ENCODE measurements around the gene MRPL10. TPM values are rescaled to one million over a fixed set of nuclear protein-coding genes. Genes with fewer than 3 reads are reported as not detected.
A peak's percentile ranks its signal among the peaks of the same experiment; 100 is the strongest.

The MRPL10 gene
- polyA plus RNA-seq, 2 of the 4 experiments (the other 2 are of a cell fraction): 62.8 to 97.7 TPM

DNA sequence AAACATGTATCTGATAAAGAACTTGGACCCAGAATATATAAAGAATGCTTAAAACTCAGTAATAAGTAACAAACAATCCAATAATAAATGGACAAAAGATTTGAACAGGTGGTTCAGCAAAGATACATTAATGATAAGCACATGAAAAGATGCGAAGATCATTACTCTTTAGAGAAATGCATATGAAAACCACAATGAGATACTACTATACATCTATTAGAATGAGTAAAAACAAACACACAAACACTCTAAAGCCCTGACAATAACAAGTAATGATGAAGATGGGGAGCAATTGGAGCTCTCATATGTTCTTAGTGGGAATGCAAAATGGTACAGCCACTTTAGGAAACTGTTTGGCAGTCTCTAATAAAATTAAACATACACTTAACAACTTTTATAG lies 38.9 kb downstream of the MRPL10 start:
- no peak overlapping the region for H3K4me2 ChIP-seq
- H3K4me3 ChIP-seq: no peak overlapping the region
- DNase-seq (ENCODE audit: low read depth in 1 of 2, low spot score in 1 of 2): no peak
- TF ChIP-seq MAZ (IDR thresholded peaks at IDR 0.05; ENCODE audit: borderline replicate concordance, low read depth, low read length) (no peak), FOXS1 (CRISPR knock-in tag; IDR thresholded peaks at IDR 0.05) (no peak), BHLHE40 (IDR thresholded peaks at IDR 0.05; ENCODE audit: low read depth, low read length) (no peak), FOSB (CRISPR knock-in tag; IDR thresholded peaks at IDR 0.05) (no peak), SREBF2 (IDR thresholded peaks at IDR 0.05) (no peak), HOXB13 (CRISPR knock-in tag; IDR thresholded peaks at IDR 0.05; ENCODE audit: low read depth) (no peak), CBX2 (IDR thresholded peaks at IDR 0.05; ENCODE audit: borderline replicate concordance, low read depth) (no peak), PHF8 (IDR thresholded peaks at IDR 0.05; ENCODE audit: borderline replicate concordance, low read depth) (no peak), SMC3 (IDR thresholded peaks at IDR 0.05) (no peak), HMGXB4 (CRISPR knock-in tag; IDR thresholded peaks at IDR 0.05; ENCODE audit: borderline replicate concordance) (no peak), CBX8 (IDR thresholded peaks at IDR 0.05) (no peak), REST (IDR thresholded peaks at IDR 0.05) (no peak), FOSL2 (IDR thresholded peaks at IDR 0.05) (no peak), FOSL2 (CRISPR knock-in tag; IDR thresholded peaks at IDR 0.05) (no peak)
- TF ChIP-seq, protein P1, sequence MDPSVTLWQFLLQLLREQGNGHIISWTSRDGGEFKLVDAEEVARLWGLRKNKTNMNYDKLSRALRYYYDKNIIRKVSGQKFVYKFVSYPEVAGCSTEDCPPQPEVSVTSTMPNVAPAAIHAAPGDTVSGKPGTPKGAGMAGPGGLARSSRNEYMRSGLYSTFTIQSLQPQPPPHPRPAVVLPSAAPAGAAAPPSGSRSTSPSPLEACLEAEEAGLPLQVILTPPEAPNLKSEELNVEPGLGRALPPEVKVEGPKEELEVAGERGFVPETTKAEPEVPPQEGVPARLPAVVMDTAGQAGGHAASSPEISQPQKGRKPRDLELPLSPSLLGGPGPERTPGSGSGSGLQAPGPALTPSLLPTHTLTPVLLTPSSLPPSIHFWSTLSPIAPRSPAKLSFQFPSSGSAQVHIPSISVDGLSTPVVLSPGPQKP (IDR thresholded peaks at IDR 0.05; ENCODE audit: low read depth, low read length): no peak
- no peaks in the 10 kb centered on the region for H3K9me3 ChIP-seq
- no peak overlapping the region for H3K27ac ChIP-seq
- FAIRE-seq: peak; percentile 67
- H3K4me1 ChIP-seq: peaks cover 3% of the 10 kb centered on the region; the same call in 1 of the 3 replicates
- POLR2A ChIA-PET: no interaction called here
- 7% methylated on average over 1 of the region's 1 CpG for WGBS (ENCODE audit: missing lambda C conversion rate)
- CTCF ChIA-PET: interaction anchor here (0.6 to 3.8 kb wide), 10 partner anchors 9 to 321 kb away, joined by 3 to 19 read pairs (median 3); partner anchors contain the start of gene TBX21
- ATAC-seq: no peak

- Histone ChIP-seq H3K4me2 (no peak overlapping the region), H3K4me1 (peaks cover 3% of the 10 kb centered on the region; the same call in 1 of the 3 replicates), H3K4me3 (no peak overlapping the region), H3K27ac (no peak overlapping the region), H3K9me3 (no peaks in the 10 kb centered on the region)
- ATAC-seq: no peak
- TF ChIP-seq PBX3 (IDR thresholded peaks at IDR 0.05) (no peak), RNF2 (IDR thresholded peaks at IDR 0.05; ENCODE audit: borderline replicate concordance, low read depth) (no peak), REST (IDR thresholded peaks at IDR 0.05) (no peak), CEBPB (IDR thresholded peaks at IDR 0.05) (no peak), ZNF302 (CRISPR knock-in tag; IDR thresholded peaks at IDR 0.05) (no peak)
- CTCF ChIA-PET: interaction anchor here (0.9 to 3.8 kb wide), 7 partner anchors 8 to 99 kb away, joined by 3 to 19 read pairs (median 8); partner anchors contain the start of gene TBX21
- no peak for DNase-seq (ENCODE audit: low read depth in 1 of 2, low spot score in 1 of 2)
- POLR2A ChIA-PET: no interaction called here
- FAIRE-seq: no peak
- 18% methylated on average over 3 of the region's 3 CpGs for WGBS (ENCODE audit: missing lambda C conversion rate)
These were observed 40.3 kb downstream of the MRPL10 start for GRCh38 chr17:47791025-47791424.
